ENCODE results near the gene CELF2.

- TF ChIP-seq CTCF (IDR thresholded peaks at IDR 0.05; ENCODE audit: low read depth, low read length, poor library complexity, severe bottlenecking) (no peak), EZH2phosphoT487 (IDR thresholded peaks at IDR 0.05; ENCODE audit: borderline replicate concordance, low read length) (no peak)
Observed at GRCh38 chr10:11104772-11105675, 87.4 kb downstream of the CELF2 start.

All from DOHH2 (cell line).